Measurements from ENCODE around the gene RBM18. TPM values are rescaled to one million over a fixed set of nuclear protein-coding genes. Genes with fewer than 3 reads are reported as not detected.

RBM18 gene
- polyA plus RNA-seq, 3 donors, result 31.9 to 33.4 (median 33.3) TPM

DNA sequence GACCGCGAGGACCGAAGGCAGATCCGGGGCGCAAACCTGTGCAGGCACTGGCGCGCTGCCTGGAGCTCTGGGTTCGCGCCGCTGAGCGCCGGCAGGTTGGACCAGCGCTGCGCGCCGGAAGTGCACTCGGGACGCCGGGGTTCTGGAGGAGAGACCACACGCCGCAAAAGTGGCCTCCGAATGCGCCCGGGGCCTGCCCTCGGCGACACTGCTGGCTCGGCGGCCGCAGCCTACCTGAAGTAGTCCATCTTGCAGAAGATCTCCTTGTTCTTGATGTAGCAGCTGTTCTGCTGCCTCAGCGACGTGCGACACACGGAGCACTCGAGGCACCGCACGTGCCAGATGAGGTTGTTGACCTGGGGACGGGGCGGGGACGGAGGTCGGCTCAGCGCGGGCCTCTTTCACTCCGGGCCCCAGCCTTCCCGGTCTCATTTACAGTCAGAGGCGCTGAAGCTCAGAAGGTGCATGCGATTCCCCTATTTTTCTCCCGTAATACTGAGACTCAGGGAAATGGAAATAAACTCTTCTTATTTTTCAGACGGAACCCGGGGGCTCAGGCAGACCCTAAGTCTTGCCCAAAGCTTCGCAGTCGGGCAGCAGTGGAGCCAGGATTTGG lies 38.4 kb downstream of the RBM18 start:
- no peak for DNase-seq

DNA sequence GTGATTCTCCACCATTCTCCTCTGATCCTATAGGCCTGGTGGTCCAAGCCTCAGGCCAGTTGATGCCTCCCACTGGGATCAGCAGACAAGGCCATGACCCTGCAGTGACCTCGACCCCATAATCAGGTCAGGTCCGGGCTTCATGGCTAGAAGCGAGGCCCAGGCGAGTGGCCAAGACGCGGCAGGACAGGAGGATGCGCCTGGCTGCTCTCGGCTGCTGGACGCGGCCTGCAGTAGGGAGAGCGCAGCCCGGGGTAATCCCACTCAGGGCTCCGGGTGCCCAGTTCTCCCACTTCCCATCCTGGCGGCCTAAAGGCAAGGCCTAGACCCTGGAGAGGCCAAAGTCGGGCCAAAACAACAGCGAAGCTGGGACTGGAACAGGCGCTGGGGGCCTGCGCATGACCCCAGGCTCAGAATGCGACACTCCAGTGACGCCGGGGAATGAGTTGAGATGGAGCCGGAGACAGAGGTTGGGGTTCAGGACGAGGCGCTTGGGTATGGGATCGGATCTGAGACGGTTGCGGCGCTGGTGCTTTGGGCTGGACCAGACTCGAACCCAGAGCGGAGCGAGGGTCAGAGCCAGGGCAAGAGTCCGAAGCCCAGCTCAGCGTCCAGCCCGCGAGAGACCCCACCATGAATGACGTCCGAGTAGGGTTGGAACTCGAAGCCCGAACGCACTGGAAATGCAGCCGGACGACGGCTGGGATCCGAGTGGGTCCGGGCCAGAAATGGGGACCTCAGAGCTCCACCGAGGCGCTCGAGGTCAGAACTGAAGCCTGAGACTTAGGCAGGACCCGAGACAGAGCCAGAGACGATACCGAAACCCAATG lies 39.1 kb downstream of the RBM18 start:
- no peak for DNase-seq

DNA sequence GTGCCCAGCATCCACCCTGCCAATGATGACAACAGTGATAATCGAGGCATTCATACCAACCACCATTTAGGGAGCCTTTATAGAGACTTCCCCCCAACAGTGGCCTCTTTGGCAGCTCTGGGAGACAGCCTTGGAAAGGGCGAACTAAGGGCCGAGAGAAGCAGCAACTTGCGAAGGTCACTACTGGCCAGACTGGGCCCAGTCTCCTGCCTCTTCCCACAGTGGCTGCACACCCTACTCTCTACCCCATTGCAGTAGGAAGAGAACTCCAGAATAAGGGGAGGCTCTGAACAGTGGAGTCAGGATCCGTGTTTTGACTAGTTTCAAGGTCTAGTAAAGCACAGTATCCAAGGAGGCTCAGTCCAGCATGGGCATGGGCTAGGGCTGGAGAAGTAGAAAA lies 41.2 kb downstream of the RBM18 start:
- no peak for DNase-seq

DNA sequence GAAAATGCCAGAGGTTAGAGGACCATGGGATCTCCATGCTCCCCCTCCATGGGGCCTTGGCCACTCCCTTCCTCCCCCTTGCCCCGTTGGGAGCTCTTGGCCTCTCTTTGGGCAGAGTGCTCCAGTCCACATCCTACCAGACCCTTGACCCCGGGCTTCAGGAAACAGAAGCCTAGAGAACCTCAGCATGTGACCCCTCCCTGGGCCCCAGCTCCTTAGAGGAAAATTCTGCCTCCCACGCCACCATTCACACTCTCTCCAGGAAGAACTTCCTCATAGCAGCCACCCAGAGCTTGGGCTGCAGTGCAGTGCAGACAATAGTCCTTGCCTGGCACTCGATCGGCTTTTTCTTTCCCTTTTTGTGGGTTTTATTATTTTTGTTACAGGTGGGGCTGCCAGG lies 41.8 kb downstream of the RBM18 start:
- DNase-seq, result no peak

DNA sequence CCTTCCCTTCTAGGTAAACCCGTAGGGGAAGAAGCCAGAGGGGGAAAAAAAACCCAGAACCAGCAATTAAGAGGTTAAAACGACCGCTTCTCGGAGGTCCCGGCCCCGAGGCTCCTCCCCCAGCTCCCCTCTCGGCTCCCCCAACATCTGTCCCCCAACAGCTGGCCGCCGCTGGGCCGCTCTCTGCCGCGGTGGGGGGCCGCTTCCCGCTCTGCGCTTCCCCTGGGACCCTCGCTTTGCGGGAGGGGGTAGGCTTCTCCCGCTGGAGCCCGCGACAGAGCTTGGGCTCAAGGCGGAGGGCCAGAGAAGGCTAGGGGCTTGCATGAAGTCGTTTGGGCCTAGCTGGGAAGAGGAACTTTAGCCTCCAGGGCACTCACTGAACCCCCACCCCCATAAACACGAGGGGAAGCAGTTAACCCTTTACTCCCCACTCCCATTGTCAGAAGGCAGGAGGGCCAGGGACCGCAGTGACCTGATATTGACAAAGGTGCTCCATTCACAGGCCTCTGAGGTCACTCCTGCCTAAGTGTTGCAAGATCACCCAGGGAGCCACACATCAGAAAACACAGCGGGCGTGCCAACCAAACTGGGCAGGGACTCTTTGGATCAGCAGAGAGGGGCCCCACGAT lies 43.3 kb downstream of the RBM18 start:
- no peak for DNase-seq

DNA sequence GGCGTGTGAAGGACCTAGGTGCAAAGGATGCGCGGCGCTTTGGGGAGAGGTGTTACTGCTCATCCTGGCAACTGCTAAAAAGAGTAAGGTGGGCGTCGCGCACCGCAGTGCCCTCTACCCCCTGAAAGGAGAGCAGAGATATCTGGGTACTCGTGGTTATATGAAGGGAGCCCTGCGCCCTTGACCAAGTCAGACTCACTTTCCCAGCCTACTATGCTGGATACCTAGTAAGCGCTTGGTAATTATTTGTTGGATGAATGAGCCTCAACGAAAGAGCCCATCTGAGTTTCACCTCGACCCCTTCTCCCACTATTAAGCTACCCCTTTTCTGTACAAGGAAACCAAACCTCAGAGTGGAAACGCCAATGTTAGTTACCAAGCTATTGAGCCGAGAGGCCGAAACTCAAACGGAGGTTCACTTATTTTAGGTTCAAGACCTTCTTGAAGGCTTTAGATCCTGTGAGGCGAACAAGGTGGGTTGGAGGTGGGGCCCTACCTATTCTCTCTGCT lies 43.9 kb downstream of the RBM18 start:
- DNase-seq, result no peak

DNA sequence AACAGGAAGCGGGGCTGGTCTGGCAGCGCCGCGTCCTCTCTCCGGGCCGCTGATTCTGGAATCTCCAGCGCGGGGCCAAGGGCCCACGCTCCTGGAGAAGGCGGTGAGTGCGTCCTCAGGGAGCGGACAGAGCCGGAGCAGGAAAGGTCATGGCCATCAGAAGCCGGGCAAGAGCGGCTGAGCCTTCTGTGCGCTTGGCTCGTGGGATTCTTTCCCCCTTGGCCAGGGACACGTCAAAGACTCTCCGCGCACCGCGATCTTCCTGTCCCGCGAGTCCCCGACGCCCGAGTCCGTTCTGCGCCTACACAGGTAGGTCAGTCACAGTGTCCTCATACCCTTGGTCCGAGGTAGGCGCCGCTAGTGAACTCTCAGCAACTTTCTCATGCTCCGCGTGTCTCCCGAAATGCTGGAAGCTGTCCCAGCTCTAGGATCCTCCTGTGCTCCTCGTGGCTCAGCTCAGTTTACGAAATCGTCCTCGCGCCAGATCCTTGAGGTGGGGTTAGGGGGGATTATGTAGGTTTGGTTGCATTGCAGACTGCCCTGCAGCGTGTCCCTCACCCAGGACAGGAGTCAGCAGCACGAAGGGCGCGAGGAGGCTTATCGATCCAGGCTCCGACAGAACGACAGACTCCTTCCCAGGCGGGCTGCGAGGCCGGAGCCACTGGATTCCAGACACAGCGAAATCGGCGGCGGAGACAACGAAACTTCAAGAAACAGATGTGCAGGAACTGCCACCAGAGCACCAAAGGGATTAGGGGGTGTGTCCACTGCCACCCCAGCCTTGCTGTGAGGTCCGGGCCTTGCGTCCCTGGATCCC lies 44.6 kb downstream of the RBM18 start:
- no peak for DNase-seq

DNA sequence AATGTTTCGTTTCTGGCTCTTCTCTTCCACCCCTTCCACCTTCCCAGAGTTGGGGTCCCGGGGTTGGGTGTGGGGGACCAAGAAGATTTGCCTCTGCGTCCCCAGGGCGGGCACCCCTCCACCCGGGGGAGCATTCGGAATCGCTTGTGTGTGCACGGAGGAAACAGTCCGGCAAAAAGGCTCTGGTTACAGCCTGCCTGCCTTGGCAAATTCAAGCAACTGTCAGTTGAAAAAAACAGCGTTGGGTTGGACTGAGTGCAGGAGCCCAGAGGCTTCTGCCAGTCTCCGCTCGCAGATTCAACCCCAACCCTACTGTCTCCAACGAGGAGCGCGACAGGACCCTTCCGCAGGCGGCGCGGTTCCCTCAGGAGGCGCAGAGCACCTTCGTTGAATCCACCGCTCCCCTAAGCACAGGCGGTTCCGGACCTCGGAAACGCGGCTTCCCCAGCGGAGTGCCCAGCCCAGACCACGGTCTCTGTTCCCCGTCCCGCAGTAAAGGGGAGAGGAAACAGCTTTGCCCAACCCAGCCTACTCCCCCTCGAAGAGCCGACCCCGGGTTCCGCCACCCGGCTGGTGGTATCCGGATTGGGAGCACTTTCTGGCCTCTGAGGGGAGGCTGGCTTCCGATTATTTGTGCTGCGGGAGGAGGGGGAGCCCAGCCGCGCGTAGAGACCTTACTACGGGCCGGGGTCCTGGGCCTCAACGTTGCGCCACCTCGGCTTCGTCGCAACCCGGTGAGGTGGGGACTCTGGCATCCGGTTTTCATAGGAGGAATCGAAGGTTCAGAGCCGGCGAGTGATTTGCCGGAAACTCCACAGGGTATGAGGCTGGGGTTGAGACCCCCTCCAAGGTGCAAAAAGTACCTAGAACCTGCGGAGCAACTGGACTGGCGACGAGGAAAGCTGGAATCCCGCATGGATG lies 45.4 kb downstream of the RBM18 start:
- DNase-seq, result no peak

DNA sequence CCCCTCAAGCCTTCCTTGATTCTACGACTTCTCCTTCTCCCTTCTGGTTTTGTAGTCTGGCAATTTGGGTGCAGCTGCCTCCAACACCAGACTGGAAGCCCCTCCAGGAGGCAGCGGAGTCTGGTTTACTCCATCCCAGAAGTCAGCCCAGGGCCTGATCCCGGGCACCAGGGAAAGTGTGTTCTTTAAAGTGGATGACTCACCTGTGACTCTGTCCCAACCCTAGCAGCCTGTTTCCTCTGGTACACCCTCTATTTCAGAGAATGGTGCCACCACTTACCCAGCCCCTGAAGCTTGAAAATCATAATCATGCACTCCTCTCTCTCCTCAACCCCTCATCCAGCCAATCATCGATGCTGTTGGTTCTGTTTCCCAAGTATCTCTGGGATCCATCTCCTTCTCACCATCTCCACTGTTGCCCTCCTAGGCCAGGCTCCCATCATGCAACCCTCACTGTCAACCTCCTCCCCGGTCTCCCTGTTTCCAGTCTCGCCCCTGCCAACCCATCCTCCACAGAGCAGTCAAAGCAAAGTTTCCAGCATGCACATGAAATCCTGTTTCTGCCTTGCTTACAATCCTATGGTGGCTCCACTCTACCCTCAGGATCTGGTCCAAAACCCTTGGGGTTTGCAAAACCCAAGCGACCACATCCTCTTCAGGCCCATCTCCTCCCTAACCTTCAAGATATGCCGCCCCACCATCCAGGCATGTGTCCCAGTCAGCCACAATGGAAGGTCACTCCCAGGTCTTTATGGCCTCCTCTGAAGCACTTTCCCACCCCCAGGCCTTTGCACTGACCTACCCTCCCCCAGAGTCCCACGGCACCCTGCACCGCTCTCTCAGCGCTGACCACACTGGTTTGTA lies 46.3 kb downstream of the RBM18 start:
- DNase-seq, result no peak

DNA sequence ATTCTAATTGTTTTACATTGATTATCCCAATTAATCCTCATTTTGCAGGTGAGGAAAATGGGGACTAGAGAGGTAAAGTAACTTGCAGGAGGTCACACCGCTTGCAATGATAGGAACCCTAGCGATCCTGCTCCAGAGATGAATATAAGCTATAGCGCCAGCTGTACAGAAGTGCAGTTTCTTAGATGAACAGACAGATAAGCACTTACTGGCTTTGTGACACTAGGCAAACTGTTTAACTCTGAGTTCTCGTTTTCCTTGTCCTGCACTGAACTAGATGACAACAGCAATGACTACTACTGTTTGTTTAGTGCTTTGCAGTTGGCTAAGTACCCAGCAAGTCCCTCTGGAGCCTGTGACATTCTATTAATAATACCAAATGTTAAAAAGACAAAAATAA lies 47.0 kb downstream of the RBM18 start:
- DNase-seq, result no peak

DNA sequence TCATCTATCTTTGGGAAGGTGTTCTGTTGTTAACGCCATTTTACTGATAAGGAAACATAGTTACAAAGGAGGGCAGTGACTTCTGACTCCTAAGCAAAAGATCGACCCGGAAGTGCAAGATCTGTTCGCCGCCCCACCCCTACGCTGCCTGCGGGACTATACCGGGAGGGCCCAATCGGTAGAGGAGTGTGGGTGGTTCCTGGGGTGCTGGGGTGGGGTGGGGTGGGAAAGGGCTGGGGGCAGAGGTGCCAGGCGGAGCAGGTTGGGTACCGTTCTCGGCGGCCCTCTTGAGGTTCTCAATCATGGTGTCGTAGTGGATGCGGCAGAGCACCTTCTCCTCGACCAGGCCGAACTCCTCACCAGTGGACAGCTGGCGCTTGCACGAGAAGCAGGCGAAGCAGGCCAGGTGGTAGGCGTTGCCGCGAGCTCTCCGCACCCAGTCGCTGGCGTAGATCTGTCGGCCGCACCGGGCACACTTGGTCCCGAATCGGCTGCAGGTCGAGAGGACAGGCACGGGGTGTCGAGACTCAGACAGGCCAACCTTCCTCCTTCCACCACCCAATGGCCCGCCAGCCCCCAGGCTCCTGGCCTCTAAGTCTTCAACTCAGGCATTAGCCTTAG lies 47.7 kb downstream of the RBM18 start:
- DNase-seq, result no peak

DNA sequence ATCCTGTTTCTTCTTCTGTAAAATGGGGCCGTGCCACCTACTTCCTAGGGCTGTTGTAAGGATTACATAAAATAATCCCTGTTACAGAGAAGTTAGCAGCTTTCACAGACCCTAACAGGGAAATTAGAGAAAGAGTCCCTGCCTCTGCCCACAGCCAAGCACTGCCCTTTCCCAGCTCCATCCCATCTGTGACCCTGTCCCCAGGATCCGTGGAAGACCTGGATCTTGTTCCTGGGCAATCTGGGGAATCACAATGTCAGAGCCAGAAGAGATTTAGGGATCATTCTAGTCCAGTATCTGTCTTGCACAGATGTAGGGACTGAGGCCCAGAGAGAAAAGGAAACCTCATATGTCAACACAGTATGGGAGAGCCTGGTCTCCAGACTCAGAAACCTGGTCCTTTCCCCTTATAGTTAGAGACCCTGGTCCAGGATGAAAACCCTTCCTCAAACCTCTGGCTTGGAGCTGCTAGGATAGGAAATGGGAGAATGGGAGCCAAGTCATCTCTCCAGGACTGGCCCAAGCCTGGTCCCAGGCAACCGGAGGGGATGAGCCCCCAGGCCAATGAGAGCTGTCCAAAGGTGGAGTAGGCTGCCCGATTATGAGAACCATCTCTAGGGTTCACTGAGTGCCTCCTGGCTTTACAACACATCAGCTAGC lies 48.4 kb downstream of the RBM18 start:
- DNase-seq, result no peak

DNA sequence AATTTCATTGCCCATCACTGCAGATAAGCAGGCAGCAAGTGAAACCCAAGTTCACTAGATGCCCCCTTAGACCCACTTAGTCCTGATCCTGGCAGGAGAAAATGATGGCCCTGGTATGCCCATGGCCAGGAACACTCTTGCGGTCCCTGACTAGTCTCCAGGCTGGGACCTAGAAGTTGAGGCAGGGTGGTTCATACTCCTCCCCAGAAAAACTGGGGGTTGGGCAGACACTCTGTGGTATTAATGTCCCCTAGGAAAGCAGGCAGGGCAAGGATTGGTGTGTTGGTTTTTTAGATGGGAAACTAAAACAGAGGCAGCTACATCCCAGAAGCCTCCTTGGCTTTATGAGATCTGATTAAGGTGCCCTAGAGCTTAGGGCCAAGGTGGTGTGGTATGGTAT lies 49.0 kb downstream of the RBM18 start:
- DNase-seq, result no peak

DNA sequence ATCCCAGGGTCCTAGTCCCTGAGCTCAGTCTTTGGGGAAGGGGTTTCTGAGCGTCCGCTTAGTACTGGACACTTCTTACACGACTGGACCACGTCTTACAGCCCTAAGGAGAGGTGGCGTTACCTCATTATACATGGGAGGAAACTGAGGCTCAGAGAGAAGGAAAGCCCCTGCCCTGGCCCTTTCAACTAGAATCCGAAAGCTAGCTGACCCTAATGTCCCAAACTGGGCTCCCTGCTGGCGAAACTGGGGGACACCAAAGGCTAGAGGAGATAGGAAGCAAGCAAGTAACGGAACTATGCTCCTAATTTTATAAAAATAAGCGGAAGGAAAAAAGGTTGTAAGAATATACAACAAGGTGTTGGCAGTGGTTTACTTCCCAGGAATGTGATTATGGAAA lies 50.1 kb downstream of the RBM18 start:
- DNase-seq, result no peak

DNA sequence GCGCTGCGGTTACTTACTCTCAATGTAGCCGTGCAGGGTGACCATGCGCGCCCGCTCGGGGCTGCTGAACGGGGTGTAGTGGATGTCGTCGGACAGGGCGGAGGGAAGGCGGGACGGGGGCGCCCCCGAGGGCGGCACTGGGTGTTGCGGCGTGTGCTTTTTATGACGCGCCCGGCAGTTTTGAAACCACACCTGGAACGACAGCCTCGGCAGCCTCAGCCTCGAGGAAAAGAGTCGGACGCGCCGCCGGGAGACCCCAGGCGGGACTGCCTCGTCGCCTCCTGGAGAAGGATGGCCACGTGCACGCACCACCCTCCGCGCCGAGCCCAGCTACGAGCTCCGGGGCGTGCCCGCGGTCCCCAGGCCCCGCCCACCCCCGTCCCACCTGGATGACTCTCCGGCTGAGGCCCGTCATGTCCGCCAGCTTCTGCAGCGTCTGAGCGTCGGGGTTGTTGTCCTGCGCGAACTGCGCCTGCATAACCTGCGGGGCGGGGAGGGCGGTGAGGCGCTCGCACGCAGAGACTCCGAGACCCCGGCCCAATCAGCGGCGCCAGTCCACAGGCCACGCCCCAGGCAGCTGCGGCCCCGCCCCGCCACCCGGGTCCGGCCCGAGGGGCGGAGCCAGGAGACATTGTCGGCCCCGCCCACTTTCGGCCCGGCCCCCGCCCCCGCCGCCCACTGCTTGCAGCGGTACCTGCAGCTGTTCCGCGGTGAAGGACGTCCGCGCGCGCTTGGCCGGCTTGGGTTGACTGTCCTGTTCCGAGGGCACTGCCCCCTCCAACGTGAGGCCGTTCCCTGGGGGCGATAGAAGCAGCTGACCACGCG lies 50.8 kb downstream of the RBM18 start:
- DNase-seq, result no peak

DNA sequence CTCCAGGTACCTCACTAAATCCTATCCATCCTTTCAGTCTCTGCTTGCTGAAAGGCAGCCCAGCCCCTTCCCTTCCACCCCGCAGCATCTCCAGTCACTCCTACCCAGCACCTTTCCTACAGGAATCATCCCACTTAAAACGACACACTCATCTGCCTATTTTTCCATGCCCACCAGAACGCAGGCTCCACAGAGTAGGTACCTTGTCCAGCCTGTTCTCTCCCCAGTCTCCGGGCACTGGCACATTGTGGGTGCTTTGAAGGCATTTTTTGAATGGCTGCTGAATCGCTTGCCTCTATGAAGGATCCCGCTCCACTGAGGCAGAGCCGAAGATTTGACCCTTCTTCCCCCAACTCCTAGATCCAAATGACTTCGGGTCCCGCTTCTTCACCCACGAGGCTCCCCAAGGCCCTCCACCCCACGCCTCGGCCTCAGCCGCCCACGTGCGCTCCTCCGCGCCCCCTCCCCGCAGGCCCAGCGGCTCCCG lies 51.5 kb downstream of the RBM18 start:
- no peak for DNase-seq

DNA sequence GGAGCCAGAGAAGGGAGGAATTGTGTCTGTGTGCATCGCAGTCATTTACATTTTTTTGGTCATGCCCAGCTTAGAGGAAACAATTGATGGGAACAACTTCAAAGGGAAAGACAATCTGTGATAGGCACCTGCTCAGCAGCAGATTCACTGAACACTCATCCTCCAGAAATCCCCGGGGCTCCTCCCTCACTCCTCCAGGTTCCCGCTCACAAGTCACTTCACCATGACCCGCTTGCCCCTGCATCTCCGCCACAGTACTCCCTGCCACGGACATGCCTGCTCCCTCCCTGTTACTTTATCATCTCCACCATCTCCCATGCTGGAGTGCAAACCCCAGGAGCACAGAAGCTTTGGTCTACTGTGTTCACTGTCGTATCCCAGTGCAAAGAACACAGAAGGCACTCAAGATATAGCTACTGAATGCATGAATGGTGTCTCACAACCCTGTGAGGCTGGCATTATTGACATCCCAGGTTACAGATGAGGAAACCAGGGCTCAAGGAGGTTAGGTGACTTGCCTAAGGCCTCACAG lies 52.1 kb downstream of the RBM18 start:
- no peak for DNase-seq

DNA sequence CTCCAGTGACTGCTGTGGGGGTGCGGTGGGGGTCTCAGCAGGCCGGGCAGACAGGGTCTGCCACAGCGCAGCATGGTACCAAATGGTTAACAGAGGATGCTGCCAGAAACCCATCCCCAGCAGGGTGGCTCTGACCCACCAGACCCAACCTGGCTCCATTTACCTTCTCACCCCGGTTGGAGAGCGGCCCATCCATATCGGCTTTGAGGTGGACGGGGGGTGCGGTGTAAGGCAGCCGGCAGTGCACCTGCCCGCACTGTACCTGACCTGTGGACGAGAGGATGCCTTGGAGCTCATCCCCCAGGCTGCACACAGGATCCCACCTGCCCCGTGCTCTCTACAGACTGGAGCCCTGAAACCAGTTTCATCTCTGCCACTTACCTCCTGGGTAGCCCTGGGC lies 55.2 kb downstream of the RBM18 start:
- no peak for DNase-seq
